Measurements from ENCODE around the gene SART1. TPM values are rescaled to one million over a fixed set of nuclear protein-coding genes. Genes with fewer than 3 reads are reported as not detected.
"Not testable (repeated sequence)": the region's sequence is repeated elsewhere in the genome, so short reads cannot be mapped to it uniquely, and the experiment has no call there.

Gene SART1
- total RNA-seq, 1 experiment from 2014 or later, result 186 TPM

DNA sequence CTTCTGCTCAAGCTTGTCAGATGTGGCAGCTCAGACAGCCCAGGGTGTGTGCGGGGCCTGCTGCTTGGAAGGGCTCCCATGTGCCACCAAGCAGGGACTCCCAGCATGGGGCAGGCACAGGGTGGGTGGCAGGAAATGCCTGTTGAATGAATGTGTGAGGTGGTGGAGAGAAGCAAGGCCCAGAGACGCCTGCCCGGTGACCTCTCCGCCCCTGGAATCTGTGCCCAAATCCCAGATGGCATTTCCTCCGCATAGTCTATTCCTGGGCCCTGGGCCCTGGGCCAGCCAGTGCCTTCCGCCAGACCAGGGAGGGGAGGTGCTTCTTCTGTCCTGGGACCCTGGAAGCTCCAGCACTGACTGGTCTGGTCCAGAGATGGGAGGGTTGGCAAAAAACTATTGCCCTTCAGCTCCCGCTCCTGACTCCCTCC, 53.9 kb downstream of the SART1 start:
- Histone ChIP-seq H3K4me1 (replicated peaks) (peaks cover 32% of the 10 kb centered on the region), H3K4me3 (no peak overlapping the region), H3K27ac (peak overlapping the region; percentile 75), H3K9me3 (replicated peaks) (no peaks in the 10 kb centered on the region), H3K36me3 (peaks cover 4% of the 10 kb centered on the region; the same call in 1 of the 2 replicates), H3K27me3 (replicated peaks) (no peaks in the 10 kb centered on the region)
- DNase-seq (ENCODE audit: low read depth in 1 of 2, low spot score in 2 of 2), result peak; percentile 86 to 92

DNA sequence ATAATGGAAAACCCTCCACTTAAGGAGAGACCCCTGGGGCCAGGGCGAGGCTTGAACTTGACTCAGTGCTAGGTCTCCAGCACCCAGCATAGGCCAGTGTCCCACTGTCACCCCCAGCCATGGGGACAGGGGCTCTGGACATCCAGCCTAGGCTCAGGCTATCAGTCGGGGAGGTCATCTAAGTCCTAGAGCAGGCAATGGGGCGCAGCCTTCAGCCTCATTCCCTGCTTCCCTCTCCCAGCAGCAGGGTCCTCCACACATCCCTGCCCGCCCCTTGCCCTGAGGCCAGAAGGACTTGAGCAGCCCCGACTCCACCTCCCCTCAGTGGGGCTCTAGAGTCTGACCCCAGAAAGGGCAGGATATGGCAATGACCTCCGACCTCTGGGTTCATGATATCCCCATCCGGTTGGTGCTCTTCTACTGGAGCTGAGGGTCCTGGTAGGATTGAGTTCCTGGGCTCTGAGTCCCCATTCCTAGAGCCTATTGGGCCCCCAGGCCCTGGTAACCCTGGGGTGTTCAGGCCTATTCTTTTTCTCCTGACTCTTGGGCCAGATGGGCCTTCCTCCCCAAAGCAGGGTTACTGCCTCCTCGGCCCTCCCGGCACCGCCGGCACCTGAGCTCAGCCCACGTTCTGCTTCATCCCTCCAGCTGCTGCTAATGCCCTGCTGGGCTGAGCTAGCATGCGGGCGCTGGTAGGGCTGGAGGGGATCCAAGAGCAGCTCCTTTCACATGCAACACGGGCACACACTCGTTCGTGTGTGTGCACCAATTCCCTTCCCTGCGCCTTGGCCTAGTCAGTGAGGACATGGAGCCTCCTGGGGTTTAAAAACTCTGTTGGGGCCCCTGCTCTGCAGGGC, 54.6 kb downstream of the SART1 start:
- no peaks in the 10 kb centered on the region for H3K9me3 ChIP-seq (replicated peaks)
- DNase-seq (ENCODE audit: low read depth in 1 of 2, low spot score in 2 of 2), result no peak
- peaks cover 4% of the 10 kb centered on the region; the same call in 1 of the 2 replicates for H3K36me3 ChIP-seq
- H3K4me3 ChIP-seq, result no peak overlapping the region
- H3K27ac ChIP-seq, result peak overlapping the region; percentile 75
- no peaks in the 10 kb centered on the region for H3K27me3 ChIP-seq (replicated peaks)
- peaks cover 39% of the 10 kb centered on the region for H3K4me1 ChIP-seq (replicated peaks)

DNA sequence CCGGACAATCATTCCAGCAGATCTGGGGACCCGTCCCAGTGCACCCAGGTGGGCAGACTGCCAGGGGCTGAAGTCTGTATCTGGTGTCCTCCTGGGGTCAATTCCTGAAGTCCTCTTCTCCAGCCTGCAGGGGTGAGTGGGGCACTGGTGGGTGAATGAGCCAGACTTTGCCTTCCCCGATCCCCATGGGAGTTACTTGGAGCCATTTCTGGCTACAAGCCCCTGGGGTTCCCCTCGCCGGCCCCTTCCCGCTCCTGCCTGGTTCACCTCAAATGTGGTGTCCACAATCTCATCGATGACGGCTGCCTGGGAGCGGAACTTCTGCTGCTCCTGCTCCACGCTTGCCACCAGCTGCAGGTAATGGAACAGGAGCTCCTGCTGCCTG, 55.3 kb downstream of the SART1 start:
- H3K4me3 ChIP-seq, result no peak overlapping the region
- H3K4me1 ChIP-seq (replicated peaks), result peaks cover 45% of the 10 kb centered on the region
- no peaks in the 10 kb centered on the region for H3K9me3 ChIP-seq (replicated peaks)
- peaks cover 4% of the 10 kb centered on the region; the same call in 1 of the 2 replicates for H3K36me3 ChIP-seq
- H3K27ac ChIP-seq, result no peak overlapping the region
- DNase-seq (ENCODE audit: low read depth in 1 of 2, low spot score in 2 of 2), result no peak
- H3K27me3 ChIP-seq (replicated peaks), result no peaks in the 10 kb centered on the region

DNA sequence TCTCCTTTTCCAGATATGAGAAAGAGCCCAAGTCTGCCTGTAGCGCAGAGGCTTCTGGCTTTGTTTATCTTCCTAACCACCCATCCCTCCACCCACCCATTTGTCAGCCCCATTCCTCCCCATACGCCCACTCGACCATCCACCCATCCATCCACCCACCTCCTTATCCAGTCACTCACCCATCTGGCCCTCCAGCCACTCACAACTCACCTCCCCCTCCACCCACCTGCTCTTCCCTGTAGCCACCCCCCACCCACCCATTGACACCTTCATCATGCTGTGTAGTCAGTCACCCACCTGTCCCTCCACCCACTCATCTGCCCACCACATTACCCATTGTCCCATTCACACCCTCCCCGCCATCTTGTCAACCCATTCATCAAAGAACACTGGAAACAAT, 55.8 kb downstream of the SART1 start:
- Histone ChIP-seq H3K27ac (no peak overlapping the region), H3K27me3 (replicated peaks) (no peaks in the 10 kb centered on the region), H3K4me3 (no peak overlapping the region), H3K4me1 (replicated peaks) (peaks cover 50% of the 10 kb centered on the region), H3K9me3 (replicated peaks) (no peaks in the 10 kb centered on the region), H3K36me3 (peaks cover 4% of the 10 kb centered on the region; the same call in 1 of the 2 replicates)
- DNase-seq (ENCODE audit: low read depth in 1 of 2, low spot score in 2 of 2), result no peak

DNA sequence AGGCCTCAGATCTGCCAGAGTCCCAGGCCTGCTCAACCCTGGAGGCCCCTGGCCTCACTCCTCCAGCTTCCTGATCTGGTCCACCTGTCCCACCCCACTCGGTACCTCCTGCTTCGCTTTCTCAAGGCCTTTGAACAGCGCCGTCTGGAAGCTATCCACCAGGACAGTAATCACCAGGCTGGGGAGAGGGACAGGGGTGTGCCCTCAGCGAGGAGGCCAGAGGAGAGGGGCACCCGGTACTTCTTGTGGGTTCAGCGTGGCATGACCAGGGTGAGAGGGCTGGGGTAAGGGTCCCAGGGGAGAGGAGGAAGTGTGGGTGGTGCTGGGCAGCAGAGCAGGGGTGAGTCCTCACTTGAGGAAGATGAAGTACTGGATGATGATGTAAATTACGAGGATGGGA, 58.7 kb downstream of the SART1 start:
- H3K4me1 ChIP-seq (replicated peaks), result peaks cover 42% of the 10 kb centered on the region
- H3K36me3 ChIP-seq, result peaks cover 4% of the 10 kb centered on the region; the same call in 1 of the 2 replicates
- H3K27me3 ChIP-seq (replicated peaks), result no peaks in the 10 kb centered on the region
- no peak overlapping the region for H3K4me3 ChIP-seq
- peak overlapping the region; percentile 71; the same call in 1 of the 2 replicates for H3K27ac ChIP-seq
- DNase-seq (ENCODE audit: low read depth in 1 of 2, low spot score in 2 of 2), result no peak
- no peaks in the 10 kb centered on the region for H3K9me3 ChIP-seq (replicated peaks)

DNA sequence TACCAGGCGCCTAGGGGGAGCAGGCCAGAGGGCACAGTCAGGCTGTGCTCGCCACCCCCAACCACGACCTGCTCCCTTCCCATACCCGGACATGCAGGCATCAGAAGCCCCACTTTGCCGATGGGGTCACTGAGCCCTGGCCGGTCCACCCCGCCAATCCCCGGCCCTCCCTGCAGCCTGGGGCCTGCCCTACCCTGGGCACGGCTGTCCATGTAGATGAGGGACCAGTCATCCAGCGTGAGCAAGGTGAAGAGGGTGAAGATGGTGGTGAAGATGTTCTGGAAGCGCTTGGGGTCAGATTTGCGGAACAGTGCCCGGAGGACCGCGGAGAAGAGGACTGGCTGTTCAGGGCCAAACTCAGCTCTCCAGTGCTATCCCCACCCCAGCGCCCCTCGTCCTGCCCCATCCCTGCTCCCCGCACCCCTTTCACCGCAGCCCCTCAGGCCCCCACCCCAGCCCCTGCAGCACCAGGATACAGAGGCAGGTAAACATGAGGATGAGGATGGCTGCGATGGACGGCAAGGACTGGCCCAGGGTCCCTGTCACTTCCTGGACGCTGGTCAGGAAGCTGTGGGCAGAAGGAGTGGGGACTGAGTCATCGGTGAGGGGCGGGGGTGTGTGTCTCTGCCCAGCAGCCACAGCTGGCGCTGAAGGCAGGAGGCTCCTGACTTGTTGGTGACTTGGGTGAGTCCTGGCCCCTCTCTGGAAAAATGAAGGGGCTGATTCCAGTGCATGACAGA, 59.3 kb downstream of the SART1 start:
- Histone ChIP-seq H3K4me3 (no peak overlapping the region), H3K36me3 (peaks cover 4% of the 10 kb centered on the region; the same call in 1 of the 2 replicates), H3K27ac (peak overlapping the region; percentile 71), H3K4me1 (replicated peaks) (peaks cover 36% of the 10 kb centered on the region), H3K9me3 (replicated peaks) (no peaks in the 10 kb centered on the region), H3K27me3 (replicated peaks) (no peaks in the 10 kb centered on the region)
- DNase-seq (ENCODE audit: low read depth in 1 of 2, low spot score in 2 of 2), result peak; percentile 83 to 98

DNA sequence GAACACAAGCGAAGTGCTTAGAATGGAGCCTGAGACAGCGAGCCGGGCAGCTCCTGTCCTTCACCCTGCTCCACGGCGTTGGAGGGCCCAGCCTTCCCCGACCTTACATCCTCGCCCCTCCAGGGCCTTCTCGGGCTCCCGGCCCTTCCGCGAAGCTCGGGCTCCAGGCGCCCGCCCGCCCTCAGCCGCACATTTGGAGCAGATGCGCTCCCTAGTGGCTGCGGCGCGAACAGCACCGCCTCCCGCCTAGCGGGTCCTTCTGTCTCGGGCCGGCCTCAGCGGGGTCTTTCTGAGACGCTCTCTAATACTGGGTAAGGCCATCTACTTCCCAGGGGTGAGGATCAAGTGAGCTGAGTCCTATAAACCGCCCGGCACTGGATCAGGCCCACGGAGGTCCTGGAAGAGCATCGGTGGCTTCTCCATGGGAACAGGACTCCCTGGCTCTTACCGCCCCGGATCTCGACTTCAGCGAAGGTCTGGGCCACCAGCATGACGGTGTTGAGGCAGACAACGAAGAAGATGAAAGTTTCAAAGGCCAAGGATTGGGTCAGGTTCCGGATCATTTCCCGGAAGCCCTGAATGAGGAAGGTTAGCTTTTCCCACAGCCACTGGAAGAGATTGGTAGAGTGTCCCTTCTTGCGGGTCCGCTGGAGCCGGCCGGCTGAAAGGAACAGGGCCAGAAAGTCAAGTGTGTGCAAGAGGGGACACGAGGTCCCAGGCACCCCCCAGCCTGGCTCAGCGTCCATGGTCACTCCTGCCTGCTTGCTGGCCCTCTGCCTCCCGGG, 61.1 kb downstream of the SART1 start:
- H3K27me3 ChIP-seq (replicated peaks), result no peaks in the 10 kb centered on the region

DNA sequence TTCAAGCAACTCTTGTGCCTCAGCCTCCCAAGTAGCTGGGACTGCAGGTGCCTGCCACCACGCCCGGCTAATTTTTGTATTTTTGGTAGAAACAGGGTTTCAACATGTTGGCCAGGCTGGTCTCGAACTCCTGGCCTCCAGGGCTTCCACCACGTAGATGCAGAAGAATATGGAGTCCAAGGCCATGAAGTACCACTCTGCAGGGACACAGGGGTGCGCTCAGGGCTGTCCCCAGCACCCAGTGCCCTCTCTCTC, 61.6 kb downstream of the SART1 start:
- not testable (repeated sequence) for H3K27ac ChIP-seq; DNase-seq (ENCODE audit: low read depth in 1 of 2, low spot score in 2 of 2); H3K27me3 ChIP-seq (replicated peaks); H3K36me3 ChIP-seq; H3K4me3 ChIP-seq; H3K9me3 ChIP-seq (replicated peaks)
- peaks cover 27% of the 10 kb centered on the region for H3K4me1 ChIP-seq (replicated peaks)

More for the DNA sequence above, 61.1 kb downstream of the SART1 start:
- peak; percentile 87 to 89 for DNase-seq (ENCODE audit: low read depth in 1 of 2, low spot score in 2 of 2)
- Histone ChIP-seq H3K4me3 (no peak overlapping the region), H3K9me3 (replicated peaks) (no peaks in the 10 kb centered on the region), H3K36me3 (no peaks in the 10 kb centered on the region), H3K4me1 (replicated peaks) (peaks cover 27% of the 10 kb centered on the region), H3K27ac (no peak overlapping the region)

DNA sequence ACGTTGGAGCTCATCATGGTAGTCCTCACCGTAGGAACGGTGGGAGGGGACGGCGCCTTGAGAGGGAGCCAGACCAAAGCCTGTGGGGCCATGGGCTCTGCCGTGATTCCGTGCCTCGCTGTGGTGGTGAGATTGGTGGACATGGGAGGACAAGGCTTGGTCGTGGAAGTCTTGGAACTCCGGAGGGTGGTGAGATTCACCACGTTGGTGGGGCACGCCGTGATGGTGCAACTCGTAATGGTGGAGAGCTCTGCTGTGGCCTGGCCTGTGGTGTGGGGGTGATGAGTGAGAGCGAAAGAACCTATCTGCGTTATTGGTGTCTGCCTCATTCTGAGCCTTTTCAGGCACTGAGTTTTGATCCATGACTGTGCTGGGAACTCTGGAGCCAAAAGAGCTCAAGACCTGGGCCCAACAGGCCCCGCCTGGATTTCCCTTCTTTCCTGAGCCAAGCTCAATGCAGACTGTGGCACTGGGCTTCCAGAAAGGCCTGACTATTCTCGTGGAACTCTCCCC, 64.5 kb downstream of the SART1 start, which contains the start of gene CATSPER1:
Gene CATSPER1, minus strand, starts transcription at position 463 of the 513 bp plus-strand sequence. Its CDS starts 100 bp downstream, at position 363.
- peak in 1 of 2 experiments; percentile 50 for DNase-seq (ENCODE audit: low read depth in 1 of 2, low spot score in 2 of 2)
- Histone ChIP-seq H3K9me3 (replicated peaks) (no peaks in the 10 kb centered on the region), H3K27me3 (replicated peaks) (no peaks in the 10 kb centered on the region), H3K36me3 (no peaks in the 10 kb centered on the region), H3K27ac (no peak within 1 kb of the TSS), H3K4me1 (replicated peaks) (peaks cover 16% of the 10 kb centered on the region), H3K4me3 (no peak within 1 kb of the TSS)

Other genes starting within 250 kb of the SART1 start
- 90.5 and 119 TPM in 2 replicates for gene KAT5, start 249.5 kb upstream of the SART1 start, total RNA-seq (2014; rRNA removed; shearing (Covaris generic))
- 168 and 170 TPM in 2 replicates for gene RNASEH2C, start 240.9 kb upstream of the SART1 start, total RNA-seq (2014; rRNA removed; shearing (Covaris generic))
- 30.4 and 33.4 TPM in 2 replicates for gene AP5B1, start 180.8 kb upstream of the SART1 start, total RNA-seq (2014; rRNA removed; shearing (Covaris generic))
- not detected in 2 replicates for gene OVOL1, start 174.7 kb upstream of the SART1 start, total RNA-seq (2014; rRNA removed; shearing (Covaris generic))
- 0.16 TPM in 1 of 2 replicates, not detected in the other for gene SNX32, start 127.8 kb upstream of the SART1 start, total RNA-seq (2014; rRNA removed; shearing (Covaris generic))
- 4,273 and 4,722 TPM in 2 replicates for gene CFL1, start 103.6 kb upstream of the SART1 start, total RNA-seq (2014; rRNA removed; shearing (Covaris generic))
- 121 and 130 TPM in 2 replicates for gene MUS81, start 101.3 kb upstream of the SART1 start, total RNA-seq (2014; rRNA removed; shearing (Covaris generic))
- 120 and 194 TPM in 2 replicates for gene EFEMP2, start 88.9 kb upstream of the SART1 start, total RNA-seq (2014; rRNA removed; shearing (Covaris generic))
- gene CTSW, start 81.9 kb upstream of the SART1 start, total RNA-seq (2014; rRNA removed; shearing (Covaris generic)), result 1.9 TPM in 1 of 2 replicates, not detected in the other
- 295 and 309 TPM in 2 replicates for gene FIBP, start 73.3 kb upstream of the SART1 start, total RNA-seq (2014; rRNA removed; shearing (Covaris generic))
- 94.0 and 160 TPM in 2 replicates for gene CCDC85B, start 71.1 kb upstream of the SART1 start, total RNA-seq (2014; rRNA removed; shearing (Covaris generic))
- 72.1 and 97.5 TPM in 2 replicates for gene FOSL1, start 61.3 kb upstream of the SART1 start, total RNA-seq (2014; rRNA removed; shearing (Covaris generic))
- gene C11orf68, start 42.7 kb upstream of the SART1 start, total RNA-seq (2014; rRNA removed; shearing (Covaris generic)), result 25.0 and 44.8 TPM in 2 replicates
- gene DRAP1, start 42.3 kb upstream of the SART1 start, total RNA-seq (2014; rRNA removed; shearing (Covaris generic)), result 463 and 527 TPM in 2 replicates
- not detected in 2 replicates for gene TSGA10IP, start 16.3 kb upstream of the SART1 start, total RNA-seq (2014; rRNA removed; shearing (Covaris generic))
- gene EIF1AD, start 40.4 kb downstream of the SART1 start, total RNA-seq (2014; rRNA removed; shearing (Covaris generic)), result 84.3 and 93.2 TPM in 2 replicates
- gene BANF1, start 40.8 kb downstream of the SART1 start, total RNA-seq (2014; rRNA removed; shearing (Covaris generic)), result 116 and 140 TPM in 2 replicates
- not detected in 2 replicates for gene CST6, start 50.3 kb downstream of the SART1 start, total RNA-seq (2014; rRNA removed; shearing (Covaris generic))
- 0.50 and 1.4 TPM in 2 replicates for gene CATSPER1, start 64.7 kb downstream of the SART1 start, total RNA-seq (2014; rRNA removed; shearing (Covaris generic))
- not detected in 2 replicates for gene GAL3ST3, start 87.4 kb downstream of the SART1 start, total RNA-seq (2014; rRNA removed; shearing (Covaris generic))
- gene SF3B2, start 90.6 kb downstream of the SART1 start, total RNA-seq (2014; rRNA removed; shearing (Covaris generic)), result 334 and 353 TPM in 2 replicates
- 28.5 and 37.1 TPM in 2 replicates for gene PACS1, start 108.5 kb downstream of the SART1 start, total RNA-seq (2014; rRNA removed; shearing (Covaris generic))